ENCODE measurements around the gene GLYATL3. TPM values are rescaled to one million over a fixed set of nuclear protein-coding genes. Genes with fewer than 3 reads are reported as not detected.

The GLYATL3 gene
- total RNA-seq, 4 donors from 2014 or later = not detected

DNA sequence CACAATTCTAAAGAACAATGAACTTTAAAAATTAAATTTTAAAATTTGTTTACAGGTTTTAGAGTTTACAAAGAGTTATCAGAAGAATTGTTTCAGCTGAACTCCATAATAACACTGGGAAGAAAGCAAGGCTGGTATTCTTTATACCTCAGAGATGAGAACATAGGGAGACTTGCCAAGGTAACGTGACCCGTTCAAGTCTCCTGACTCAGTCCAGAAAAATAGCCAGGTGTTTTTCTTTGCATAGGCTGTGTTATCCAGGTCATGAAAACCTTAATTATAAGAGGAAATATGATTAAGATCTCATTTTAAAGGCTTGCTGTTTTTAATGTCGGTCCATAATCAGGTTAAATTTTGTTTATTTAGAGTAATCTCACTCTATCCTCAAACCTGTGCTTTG, 42.2 kb downstream of the GLYATL3 start:
- intact Hi-C loops (cut with DNase I; ENCODE audit: low total_unique reads) (no loop called here), in situ Hi-C loops (cut with MboI; ENCODE audit: low pct_ligation_motif_present in 1 of 4, low pct_unique_long_range_greater_than_20kb in 1 of 4, low sequenced_read_pairs in 3 of 4) (loop anchor here in 3 of 4 donors (25.0 kb wide), 1 partner anchor 295 kb away; no protein-coding TSS in a partner anchor)
- Histone ChIP-seq H3K9me3 (no peaks in the 10 kb centered on the region), H3K27me3 (no peaks in the 10 kb centered on the region), H3K4me3 (no peak overlapping the region), H3K4me1 (no peaks in the 10 kb centered on the region), H3K27ac (no peak overlapping the region), H3K36me3 (no peaks in the 10 kb centered on the region)
- TF ChIP-seq EP300 (IDR thresholded peaks at IDR 0.05; ENCODE audit: low read depth) (no peak), CTCF (IDR thresholded peaks at IDR 0.05) (no peak), POLR2A (IDR thresholded peaks at IDR 0.05) (no peak), POLR2AphosphoS5 (IDR thresholded peaks at IDR 0.05) (no peak)
- WGBS, 2 donors (ENCODE audit: low coverage in 1 of 2) = 54 to 70% methylated on average over 1 to 3 of the region's 3 CpGs
- DNase-seq = no peak

GRCh38 chr6:49543087-49543858, 43.5 kb downstream of the GLYATL3 start:
- intact Hi-C loops (cut with DNase I; ENCODE audit: low total_unique reads) (no loop called here), in situ Hi-C loops (cut with MboI; ENCODE audit: low pct_ligation_motif_present in 1 of 4, low pct_unique_long_range_greater_than_20kb in 1 of 4, low sequenced_read_pairs in 3 of 4) (loop anchor here in 3 of 4 donors (25.0 kb wide), 1 partner anchor 294 kb away; no protein-coding TSS in a partner anchor)
- no peaks in the 10 kb centered on the region for H3K36me3 ChIP-seq
- no peaks in the 10 kb centered on the region for H3K27me3 ChIP-seq
- no peak overlapping the region for H3K4me3 ChIP-seq
- no peaks in the 10 kb centered on the region for H3K4me1 ChIP-seq
- H3K27ac ChIP-seq = no peak overlapping the region
- DNase-seq = no peak
- TF ChIP-seq CTCF (IDR thresholded peaks at IDR 0.05) (no peak), POLR2A (IDR thresholded peaks at IDR 0.05) (no peak), EP300 (IDR thresholded peaks at IDR 0.05; ENCODE audit: low read depth) (no peak), POLR2AphosphoS5 (IDR thresholded peaks at IDR 0.05) (no peak)
- WGBS, 2 donors (ENCODE audit: low coverage in 1 of 2) = 54 to 63% methylated on average over 5 to 7 of the region's 7 CpGs
- no peaks in the 10 kb centered on the region for H3K9me3 ChIP-seq

DNA sequence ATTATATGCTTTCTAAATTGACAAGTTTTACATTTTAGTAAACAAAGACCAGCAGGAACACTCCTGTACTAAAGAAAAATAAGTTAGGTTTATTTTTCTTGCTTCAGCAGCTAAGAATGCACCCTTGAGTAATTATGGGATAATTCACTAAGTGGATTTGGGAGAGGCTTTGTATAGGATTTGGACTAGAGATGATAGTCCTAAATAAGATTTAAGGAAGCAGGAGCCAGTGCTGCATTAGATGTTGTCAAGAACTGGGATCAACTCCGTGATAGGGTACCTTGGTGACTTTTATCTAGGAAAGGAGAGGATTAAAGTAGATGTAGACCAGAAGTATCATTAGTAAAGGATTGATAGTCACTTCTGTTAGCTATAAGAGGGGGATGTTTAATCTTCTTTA, 46.6 kb downstream of the GLYATL3 start:
- Histone ChIP-seq H3K36me3 (no peaks in the 10 kb centered on the region), H3K4me1 (peaks cover 0 to 13% (median 6%) of the 10 kb centered on the region in 4 donors), H3K27ac (no peak overlapping the region), H3K9me3 (no peaks in the 10 kb centered on the region), H3K27me3 (peaks cover 12% of the 10 kb centered on the region), H3K4me3 (no peak overlapping the region)
- in situ Hi-C loops (cut with MboI; ENCODE audit: low pct_ligation_motif_present in 1 of 4, low pct_unique_long_range_greater_than_20kb in 1 of 4, low sequenced_read_pairs in 3 of 4) (loop anchor here in 3 of 4 donors (25.0 kb wide), 1 partner anchor 291 kb away; no protein-coding TSS in a partner anchor), intact Hi-C loops (cut with DNase I; ENCODE audit: low total_unique reads) (no loop called here)
- WGBS, 2 donors (ENCODE audit: low coverage in 1 of 2) = 88 to 100% methylated on average over 1 of the region's 1 CpG
- TF ChIP-seq EP300 (IDR thresholded peaks at IDR 0.05; ENCODE audit: low read depth) = no peak
- TF ChIP-seq POLR2A (IDR thresholded peaks at IDR 0.05) = no peak
- no peak for TF ChIP-seq CTCF (IDR thresholded peaks at IDR 0.05)
- no peak for DNase-seq

GRCh38 chr6:49548613-49549304, 49.0 kb downstream of the GLYATL3 start:
- Histone ChIP-seq H3K4me3 (no peak overlapping the region), H3K27me3 (peaks cover 16% of the 10 kb centered on the region), H3K4me1 (peaks cover 0 to 24% (median 9%) of the 10 kb centered on the region in 4 donors), H3K9me3 (no peaks in the 10 kb centered on the region), H3K36me3 (no peaks in the 10 kb centered on the region), H3K27ac (no peak overlapping the region)
- in situ Hi-C loops (cut with MboI; ENCODE audit: low pct_ligation_motif_present in 1 of 4, low pct_unique_long_range_greater_than_20kb in 1 of 4, low sequenced_read_pairs in 3 of 4) (loop anchor here in 3 of 4 donors (25.0 kb wide), 1 partner anchor 289 kb away; no protein-coding TSS in a partner anchor), intact Hi-C loops (cut with DNase I; ENCODE audit: low total_unique reads) (no loop called here)
- no peak for DNase-seq
- TF ChIP-seq EP300 (IDR thresholded peaks at IDR 0.05; ENCODE audit: low read depth) (no peak), CTCF (IDR thresholded peaks at IDR 0.05) (no peak), POLR2AphosphoS5 (IDR thresholded peaks at IDR 0.05) (no peak), POLR2A (IDR thresholded peaks at IDR 0.05) (no peak)
- 70 to 82% methylated on average over 3 to 5 of the region's 5 CpGs for WGBS, 2 donors (ENCODE audit: low coverage in 1 of 2)
